Umbilical cord (tissue), 2 donors: ENCODE measurements around the gene FANCL. TPM values are rescaled to one million over a fixed set of nuclear protein-coding genes. Genes with fewer than 3 reads are reported as not detected.
"Not testable (repeated sequence)": the region's sequence is repeated elsewhere in the genome, so short reads cannot be mapped to it uniquely, and the experiment has no call there.

Experiments used
- DNase-seq: peaks from one replicate; pipeline ENCODE4 v3.0.0-alpha.2; 2015; ENCODE audit warnings: low spot score
- total RNA-seq: library from RNA; depleted of rRNA; stranded (reverse); fragments of >200 nt; gene quantifications from one replicate; pipeline ENCODE4 v1.2.3, GENCODE V29; 2014; ENCODE audit warnings: low replicate concordance; ENCODE audit not compliant: insufficient read depth

FANCL gene
- 91.2 TPM for total RNA-seq

GRCh38 chr2:58240670-58241545 is at the start of gene FANCL:
Gene FANCL, minus strand, starts transcription at chr2:58241325. Its CDS starts 12 bp downstream, at chr2:58241313.
- peak; percentile 94 for DNase-seq

DNA sequence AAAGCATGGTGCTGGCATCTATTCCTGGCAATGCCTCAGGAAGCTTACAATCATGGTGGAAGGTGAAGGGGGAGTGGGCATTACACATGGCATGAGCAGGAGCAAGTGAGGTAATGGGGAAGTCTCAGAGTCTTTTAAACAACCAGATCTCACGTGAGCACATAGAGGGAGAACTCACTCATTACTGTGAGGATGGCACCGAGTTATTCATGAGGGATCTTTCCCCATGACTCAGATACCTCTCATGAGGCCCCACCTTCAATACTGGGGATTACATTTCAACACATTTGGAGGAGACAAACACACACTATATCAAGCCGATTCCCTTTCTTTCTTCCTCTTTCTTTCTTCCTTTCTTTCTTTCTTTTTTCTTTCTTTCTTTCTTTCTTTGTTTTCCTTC is 47.9 kb upstream of the FANCL start:
- DNase-seq: no peak

DNA sequence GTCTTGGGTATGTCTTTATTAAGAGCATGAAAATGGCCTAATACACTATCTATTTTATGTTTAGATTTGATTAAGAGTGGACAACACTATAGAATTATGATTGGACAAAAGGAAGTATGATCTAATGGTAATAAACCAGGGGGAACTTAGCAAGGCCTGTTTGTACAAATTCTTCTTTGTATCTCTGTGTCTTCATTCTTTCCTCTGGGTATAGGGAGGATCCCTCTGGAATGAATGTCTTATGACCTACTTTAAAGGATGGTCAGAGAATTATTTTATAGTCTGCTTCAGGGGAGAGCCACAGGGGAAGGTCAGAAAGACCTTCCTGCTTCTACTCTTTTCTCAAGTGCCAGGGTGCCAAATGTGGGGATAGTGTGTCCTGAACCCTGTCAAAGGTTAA is 42.8 kb upstream of the FANCL start:
- no peak for DNase-seq

DNA sequence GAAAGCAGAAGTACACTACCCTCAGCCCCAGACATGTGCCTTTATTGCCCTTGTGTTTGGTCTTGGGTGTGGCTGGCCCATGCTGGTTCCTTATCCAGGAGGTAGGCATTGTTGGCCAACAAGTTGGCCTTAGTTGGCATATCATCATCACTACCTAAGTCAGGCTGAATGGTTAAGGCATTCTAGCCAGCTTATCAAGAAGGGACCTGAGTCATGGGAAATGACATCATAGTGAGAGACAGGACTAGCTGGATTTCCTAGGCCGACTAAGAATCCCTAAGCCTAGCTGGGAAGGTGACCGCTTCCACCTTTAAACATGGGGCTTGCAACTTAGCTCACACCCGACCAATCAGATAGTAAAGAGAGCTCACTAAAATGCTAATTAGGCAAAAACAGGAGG is 34.0 kb upstream of the FANCL start:
- not testable (repeated sequence) for DNase-seq

DNA sequence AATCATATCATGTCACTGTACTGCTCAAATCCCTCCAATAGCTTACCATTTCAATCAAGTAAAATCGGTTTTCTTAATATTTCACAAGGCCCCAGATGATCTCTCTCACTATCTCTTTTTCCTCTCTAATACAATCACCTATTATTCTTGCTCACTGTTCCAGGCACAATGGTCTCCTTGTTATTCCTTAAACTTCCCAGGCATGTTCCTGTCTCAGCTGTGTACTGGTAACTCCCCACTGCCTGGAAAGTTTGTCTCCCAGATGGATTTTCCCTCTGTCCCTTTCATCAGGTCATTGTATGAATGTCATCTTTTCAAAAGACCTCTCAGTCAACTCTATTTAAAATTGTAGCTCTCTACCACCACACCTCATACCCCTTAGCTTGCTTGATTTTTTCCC is 30.7 kb upstream of the FANCL start:
- no peak for DNase-seq

DNA sequence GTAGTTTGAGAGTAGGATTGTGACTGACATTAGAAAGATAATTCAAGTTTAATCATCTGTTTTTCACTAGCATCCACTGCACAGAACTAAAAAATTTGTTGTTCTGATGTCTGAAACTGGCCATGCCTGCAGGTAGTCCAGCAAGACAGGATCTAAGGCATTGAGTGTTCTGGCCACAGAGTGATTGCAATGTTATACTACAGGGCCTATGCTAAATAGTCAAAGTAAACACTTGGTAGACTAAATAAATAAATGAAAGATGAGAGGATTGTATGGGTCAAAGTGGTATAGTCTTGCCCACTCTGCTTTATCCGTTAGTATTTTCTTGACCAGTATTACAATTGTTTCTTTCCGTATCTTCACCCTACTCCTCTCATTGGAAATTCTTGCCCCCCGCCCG is 27.6 kb upstream of the FANCL start:
- DNase-seq: no peak

DNA sequence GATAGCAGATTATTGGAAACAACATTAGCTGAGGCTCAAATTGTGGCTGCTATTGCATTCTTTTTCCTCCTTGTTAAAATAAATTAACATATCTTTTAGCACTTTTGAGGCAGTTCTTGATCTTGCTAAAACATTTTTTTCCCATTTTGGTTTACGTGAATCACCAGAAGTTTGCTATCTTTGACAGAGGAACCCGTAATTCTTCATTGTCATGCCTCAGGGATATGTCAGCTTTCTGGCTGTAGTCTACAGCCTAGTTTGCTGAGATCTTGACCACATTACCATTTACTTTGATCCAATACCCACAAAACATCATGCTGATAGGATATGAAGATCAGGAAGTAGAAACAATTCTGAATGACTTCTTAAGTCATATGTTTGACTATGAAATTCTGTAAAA is 25.1 kb upstream of the FANCL start:
- DNase-seq: no peak

DNA sequence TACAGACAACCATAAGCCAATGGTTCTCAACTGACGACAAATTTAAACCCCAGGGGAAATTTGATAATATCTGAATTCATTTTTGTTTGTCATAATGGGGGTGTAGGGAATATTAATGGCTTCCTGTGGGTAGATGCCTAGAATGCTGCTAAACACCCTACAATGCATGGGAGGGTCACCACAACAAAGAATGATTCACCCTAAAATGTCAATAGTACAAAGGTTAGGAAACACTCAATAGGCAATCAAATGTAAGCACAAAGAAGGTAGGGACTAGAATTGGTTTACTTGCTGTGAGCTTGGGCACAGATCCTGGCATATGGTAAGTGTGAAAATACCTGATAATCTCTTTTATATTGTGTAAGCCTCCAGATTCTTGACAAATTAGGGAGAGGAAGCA is 20.1 kb upstream of the FANCL start:
- DNase-seq: no peak

DNA sequence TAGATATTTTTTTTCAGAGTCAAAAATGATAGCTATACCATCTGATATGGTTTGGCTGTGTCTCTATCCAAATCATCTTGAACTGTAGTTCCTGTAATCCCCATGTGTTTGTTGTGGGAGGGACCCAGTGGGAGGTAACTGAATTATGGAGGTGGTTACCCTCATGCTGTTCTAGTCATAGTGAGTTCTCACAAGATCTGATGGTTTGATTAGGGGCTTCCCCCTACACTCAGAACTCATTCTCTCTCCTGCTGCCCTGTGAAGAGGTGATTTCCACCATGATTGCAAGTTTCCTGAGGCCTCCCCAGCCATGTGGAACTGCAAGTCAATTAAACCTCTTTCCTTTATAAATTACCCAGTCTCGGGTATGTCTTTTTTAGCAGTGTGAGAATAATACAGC is 17.3 kb upstream of the FANCL start:
- DNase-seq: not testable (repeated sequence)

DNA sequence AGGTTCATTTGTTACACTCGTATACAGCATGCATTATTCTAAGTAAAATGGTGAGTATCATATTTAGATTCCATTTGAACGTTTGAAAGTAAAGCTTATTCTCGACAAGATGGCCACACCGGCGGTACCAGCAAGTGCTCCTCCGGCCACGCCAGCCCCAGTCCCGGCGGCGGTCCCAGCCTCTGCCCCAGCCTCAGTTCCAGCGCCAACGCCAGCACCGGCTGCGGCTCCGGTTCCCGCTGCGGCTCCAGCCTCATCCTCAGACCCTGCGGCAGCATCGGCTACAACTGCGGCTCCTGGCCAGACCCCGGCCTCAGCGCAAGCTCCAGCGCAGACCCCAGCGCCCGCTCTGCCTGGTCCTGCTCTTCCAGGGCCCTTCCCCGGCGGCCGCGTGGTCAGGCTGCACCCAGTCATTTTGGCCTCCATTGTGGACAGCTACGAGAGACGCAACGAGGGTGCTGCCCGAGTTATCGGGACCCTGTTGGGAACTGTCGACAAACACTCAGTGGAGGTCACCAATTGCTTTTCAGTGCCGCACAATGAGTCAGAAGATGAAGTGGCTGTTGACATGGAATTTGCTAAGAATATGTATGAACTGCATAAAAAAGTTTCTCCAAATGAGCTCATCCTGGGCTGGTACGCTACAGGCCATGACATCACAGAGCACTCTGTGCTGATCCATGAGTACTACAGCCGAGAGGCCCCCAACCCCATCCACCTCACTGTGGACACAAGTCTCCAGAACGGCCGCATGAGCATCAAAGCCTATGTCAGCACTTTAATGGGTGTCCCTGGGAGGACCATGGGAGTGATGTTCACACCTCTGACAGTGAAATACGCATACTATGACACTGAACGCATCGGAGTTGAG is 10.4 kb upstream of the FANCL start:
- DNase-seq: not testable (repeated sequence)

DNA sequence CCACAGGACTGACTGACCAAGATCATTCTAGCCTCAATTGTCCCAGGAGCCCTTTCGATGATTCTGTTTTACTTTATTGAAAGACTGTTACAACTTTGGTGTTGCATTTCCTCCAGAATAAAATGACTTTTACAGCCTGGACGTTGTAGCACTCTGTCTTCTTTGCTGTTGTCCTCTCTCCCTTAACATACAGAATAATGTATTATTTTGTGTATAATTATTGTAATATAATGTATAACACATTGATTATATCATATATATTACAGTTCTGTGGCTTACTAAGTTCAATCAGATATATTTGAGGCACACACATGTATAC is 380 bp upstream of the FANCL start:
- no peak for DNase-seq

GRCh38 chr2:58239243-58239925 is 1.7 kb downstream of the FANCL start:
- DNase-seq: no peak

GRCh38 chr2:58237741-58238140 is 3.4 kb downstream of the FANCL start:
- DNase-seq: no peak

GRCh38 chr2:58235984-58236383 is 5.1 kb downstream of the FANCL start:
- no peak for DNase-seq

DNA sequence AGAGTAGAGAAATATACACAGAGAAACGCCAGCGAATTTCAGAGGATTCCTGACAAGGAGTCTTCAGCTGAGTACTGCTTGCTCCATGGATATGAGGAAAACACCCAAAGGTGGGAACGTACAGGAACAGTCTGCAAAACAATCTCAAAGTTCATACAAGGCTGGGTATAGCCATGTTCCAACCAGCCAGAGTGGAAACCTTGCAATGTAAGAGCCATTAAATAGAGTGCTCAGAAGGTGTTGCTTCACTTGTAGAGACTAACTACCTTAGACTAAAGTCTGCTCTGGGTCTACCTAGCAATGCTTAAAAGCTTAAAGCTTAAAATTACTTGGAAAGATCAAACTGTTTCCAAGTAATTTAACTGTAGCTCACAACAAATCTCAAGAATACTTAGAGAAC is 6.0 kb downstream of the FANCL start:
- DNase-seq: no peak

- DNase-seq: no peak
Observed at GRCh38 chr2:58228299-58228698, 12.8 kb downstream of the FANCL start.

GRCh38 chr2:58227171-58227917 is 13.8 kb downstream of the FANCL start:
- no peak for DNase-seq

- DNase-seq: peak; percentile 29
Observed at GRCh38 chr2:58221909-58222308, 19.2 kb downstream of the FANCL start.

DNA sequence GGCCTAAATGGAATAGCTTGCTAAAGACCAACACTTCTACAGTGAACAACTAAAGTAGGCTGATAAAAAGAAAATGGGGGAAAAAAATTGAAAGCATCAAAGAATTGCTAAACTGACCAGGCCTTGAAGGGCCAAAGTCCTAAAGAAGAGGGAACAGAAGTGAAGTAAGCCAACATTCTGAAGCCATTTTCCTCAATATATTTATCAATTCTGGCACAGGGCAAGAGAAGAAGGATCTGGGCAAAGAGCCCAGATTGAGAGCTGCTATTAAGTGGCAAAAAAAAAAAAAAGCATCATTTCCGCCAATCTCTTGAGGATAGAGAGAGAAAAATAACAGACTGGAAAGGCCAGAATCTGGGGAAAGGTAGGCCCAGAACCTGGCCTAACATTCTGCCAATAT is 25.7 kb downstream of the FANCL start:
- no peak for DNase-seq

GRCh38 chr2:58210951-58211568 is 30.1 kb downstream of the FANCL start:
- not testable (repeated sequence) for DNase-seq

GRCh38 chr2:58207189-58207588 is 33.9 kb downstream of the FANCL start:
- no peak for DNase-seq
